Eye (tissue), 1 donor: ENCODE measurements around the gene RIPOR3.
"Not testable (repeated sequence)": the region's sequence is repeated elsewhere in the genome, so short reads cannot be mapped to it uniquely, and the experiment has no call there.

ENCODE experiments used
- DNase-seq: peaks from one replicate; pipeline ENCODE4 v3.0.0-alpha.2; 2015

The RIPOR3 gene

GRCh38 chr20:50701041-50701963 lies 10.0 kb upstream of the RIPOR3 start:
- no peak for DNase-seq

- no peak for DNase-seq
Measured at GRCh38 chr20:50699688-50700087, 8.3 kb upstream of the RIPOR3 start.

GRCh38 chr20:50698255-50698654 lies 6.9 kb upstream of the RIPOR3 start:
- DNase-seq = not testable (repeated sequence)

DNA sequence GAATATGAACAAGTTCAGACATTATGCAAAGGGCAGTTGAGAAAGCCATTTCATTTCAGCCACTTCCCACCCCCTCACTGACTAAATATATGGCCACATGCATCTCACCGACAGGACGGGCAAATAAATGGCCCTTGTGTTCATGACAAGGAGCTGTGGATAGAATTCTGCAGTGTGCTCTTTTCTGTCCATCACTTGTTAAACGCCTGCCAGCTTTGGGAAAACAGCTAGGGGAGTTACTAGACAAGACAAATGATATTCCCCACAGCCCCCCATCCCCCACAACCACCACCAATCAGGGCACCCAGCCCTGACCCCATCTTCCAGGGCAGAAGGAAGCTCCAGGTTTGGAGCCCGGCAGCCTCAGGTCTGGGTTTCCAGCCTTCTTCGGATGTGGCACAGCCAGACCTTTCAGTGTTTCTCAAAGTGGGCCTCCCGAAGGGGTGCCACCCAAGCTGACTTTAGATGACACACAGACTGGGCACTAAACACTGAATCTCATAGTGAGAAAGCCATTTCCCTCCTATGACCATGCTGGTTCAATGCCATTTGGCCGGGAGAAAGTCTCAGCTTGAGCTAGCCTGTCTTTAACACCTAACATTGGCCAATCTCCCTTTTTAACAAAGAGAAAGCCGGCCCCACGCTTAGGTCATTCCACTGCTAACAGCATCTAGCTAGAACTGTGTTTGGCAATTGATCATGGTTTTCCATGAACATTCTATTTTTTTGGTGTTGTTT lies 4.0 kb upstream of the RIPOR3 start:
- DNase-seq = no peak

DNA sequence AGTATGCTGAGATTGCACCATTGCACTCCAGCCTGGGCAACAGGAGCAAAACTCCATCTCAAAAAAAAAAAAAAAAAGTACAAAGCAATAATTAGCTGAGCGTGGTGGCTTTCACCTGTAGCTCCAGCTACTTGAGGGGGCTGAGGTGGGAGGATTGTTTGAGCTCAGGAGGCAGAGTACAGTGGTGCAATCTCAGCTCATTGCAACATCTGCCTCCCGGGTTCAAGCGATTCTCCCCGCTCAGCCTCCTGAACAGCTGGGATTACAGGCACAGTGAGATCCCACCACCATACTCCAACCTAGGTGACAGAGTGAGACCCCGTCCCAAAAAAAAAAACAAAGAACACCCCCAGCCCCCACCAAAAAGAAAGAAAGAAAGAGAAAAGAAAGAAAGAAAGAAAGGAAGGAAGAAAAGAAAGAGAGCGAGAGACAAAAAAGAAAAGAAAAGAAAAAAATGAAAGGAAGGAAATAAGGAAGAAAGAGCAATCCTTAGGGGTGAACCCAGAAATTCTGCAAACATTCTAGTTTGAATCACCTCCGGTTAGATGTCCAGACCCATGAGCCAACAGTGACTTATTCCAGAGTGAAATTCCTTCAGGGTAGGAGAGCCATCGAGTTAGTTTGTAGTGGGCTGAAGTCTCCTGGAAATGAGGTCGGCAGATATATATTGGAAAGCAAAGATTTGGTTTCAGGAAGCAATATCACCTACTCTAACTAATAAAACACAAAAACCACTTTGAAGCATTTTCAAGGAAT lies 3.2 kb upstream of the RIPOR3 start:
- DNase-seq = no peak

DNA sequence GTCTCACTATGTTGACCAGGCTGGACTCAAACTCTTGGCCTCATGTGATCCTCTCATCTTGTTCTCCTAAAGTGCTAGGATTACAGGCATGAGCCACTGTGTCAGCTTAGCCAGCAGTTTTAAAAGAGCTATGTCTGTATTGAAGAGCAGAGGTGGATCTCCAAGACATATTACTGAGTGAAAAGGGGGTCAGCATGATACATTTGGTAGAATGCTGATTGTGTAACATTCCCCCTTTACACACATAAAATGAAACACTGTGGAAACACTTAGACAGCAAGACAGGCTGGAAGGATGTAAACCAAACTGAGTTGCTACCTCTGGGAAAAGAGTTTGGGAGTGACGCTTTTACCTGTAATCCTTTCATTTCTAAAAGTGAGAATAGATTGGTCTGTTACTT lies 1.7 kb upstream of the RIPOR3 start:
- no peak for DNase-seq

DNA sequence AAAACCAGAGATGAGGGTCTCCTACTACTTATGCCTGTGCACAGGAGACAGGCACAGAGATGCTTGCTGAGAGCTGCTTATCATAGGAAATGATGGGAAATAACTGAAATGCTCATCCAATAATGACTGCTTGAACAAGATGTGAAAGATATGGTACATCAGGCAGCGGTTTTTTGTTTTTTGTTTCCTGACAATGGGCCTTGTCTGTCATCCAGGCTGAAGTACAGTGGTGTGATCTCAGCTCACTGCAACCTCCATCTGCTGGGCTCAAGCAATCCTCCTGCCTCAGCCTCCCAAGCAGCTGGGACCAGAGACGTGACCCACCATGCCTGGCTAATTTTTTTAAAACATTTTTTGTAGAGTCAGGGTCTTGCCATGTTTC lies 1.2 kb upstream of the RIPOR3 start:
- DNase-seq = no peak

DNA sequence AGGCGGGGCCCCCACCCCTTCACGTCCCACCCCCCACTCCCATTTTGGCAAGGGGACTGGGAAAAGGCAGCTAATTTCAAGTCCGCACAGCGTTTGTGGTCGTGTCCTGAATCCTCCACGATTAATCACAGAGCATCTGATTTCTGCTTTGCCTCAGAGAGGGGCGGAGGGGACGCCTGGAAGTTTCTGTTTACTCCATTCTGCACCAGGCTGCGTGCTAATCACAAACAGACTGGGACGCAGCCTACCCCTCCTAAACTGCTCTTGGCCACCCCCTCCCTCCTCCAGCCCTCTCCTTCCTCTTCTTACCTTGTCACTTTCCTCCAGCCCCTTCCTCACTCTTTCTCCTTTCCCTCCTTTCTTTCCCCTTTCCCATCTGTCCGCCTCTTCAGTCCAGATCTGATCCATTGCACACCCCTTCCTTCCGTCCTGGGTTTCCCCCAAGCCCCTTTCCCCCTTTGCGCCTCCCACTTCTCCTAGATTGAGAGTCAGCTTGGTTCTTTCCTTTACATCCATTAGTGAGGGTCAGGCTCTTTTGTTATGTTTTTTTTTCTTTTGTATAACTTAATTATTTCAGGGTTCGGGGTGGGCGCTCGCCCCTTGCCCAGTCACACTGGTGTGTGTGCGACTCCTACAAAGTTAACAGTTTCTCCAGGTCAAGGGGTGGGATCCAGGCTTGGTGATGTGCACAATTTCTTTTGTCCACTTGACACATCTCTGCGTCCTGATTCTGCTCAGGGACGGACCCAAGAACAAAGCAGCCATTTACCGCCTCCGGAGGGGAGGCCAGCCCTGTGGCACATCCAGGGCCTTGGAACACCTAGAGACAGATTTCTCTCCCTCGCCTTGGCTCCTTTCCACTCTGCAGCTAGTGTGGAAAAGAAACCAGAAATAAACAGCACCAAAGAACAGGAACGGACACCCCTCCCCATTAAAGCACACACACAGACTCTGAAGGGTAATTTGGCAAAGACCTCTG lies 520 bp upstream of the RIPOR3 start:
- DNase-seq = peak; percentile 76

- DNase-seq = no peak
Measured at GRCh38 chr20:50689864-50690649, 1.3 kb downstream of the RIPOR3 start.

GRCh38 chr20:50688256-50688975 lies 2.9 kb downstream of the RIPOR3 start:
- no peak for DNase-seq

GRCh38 chr20:50686821-50687220 lies 4.5 kb downstream of the RIPOR3 start:
- no peak for DNase-seq

DNA sequence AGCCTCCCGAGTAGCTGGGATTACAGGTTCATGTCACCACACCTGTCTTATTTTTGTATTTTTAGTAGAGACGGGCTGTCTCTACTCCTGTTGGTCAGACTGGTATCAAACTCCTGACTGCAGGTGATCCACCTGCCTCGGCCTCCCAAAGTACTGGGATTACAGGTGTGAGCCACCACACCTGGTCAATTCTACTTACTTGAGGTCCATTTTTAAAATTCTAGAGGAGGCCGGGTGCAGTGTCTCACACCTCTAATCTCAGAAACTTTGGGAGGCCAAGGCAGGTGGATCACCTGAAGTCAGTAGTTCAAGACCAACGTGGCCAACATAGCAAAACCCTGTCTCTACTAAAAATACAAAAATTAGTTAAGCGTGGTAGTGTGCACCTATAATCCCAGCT lies 7.8 kb downstream of the RIPOR3 start:
- no peak for DNase-seq

DNA sequence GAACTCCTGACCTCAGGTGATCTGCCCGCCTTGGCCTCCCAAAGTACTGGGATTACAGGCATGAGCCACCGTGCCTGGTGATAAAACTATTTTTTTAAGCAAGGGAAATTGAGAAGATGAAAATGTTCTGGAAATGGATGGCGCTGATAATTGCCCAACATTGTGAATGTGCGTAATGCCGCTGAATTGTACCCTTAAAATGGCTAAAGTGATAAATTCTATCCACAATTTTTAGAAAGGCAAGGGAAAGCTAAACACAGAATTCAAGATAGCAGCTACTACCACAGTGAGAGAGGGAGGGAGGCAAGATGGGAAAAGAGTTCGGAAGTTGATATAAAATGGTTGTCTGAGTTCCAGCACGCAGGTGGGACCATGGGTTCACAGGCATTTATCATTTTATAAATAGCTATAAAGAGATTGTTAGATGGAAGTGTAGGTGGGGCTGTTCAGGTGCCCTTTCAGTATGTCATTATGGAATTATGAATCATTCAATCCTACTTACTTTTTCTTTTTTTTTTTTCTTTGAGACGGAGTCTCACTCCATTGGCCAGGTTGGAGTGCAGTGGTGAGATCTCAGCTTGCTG lies 8.3 kb downstream of the RIPOR3 start:
- DNase-seq = no peak

DNA sequence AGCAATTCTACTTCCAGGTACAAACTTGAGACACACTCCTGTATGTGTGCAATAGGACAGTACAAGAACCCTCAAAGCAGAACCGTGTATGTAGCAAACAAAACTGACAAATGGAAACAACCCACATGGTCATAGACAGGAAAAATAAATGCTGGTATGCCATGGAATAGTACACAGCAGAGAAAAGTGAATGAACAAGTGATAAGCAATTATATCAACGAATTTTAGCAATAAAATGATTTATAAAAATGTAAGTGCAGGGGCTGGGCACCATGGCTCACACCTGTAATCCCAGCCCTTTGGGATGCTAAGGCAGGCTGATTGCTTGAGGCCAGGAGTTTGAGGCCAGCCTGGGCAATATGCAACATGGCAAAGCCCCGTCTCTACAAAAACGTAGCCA lies 9.3 kb downstream of the RIPOR3 start:
- no peak for DNase-seq

- no peak for DNase-seq
Measured at GRCh38 chr20:50681359-50682064, 9.8 kb downstream of the RIPOR3 start.

- DNase-seq = peak; percentile 77
Measured at GRCh38 chr20:50680105-50680960, 11.0 kb downstream of the RIPOR3 start.

GRCh38 chr20:50679753-50680104 lies 11.6 kb downstream of the RIPOR3 start:
- no peak for DNase-seq

DNA sequence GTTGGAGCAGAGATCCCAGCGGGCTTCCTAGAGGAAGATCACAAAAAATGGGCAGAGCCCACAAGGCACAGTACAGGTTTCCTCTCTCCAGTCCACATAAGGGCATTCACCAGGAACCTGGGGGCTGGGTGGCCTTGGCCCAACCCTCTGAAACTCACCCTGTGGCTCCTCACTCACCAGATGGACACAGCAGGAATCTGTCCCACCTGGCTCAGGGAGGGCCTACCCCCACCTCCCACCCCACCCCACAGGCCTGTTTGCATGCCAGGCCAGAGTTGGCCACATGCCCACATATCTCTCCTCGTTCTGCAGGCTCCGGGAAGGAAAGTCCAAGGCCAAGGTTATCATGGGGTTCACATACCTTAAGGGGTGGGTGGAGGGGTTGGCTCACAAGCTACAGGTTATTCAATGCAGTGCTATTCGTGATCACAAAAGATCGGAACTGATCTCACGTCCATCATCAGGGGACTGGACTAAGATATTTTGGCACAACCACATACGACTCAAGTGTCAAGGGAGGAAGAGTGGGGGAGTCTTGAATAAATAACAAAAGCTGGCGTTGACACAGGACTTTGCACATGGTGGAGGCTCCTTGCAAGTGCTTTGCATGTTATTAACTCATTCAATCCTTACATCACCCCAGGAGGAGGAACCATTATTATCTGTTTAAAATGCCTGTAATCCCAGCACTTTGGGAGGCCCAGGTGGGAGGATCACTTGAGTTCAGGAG lies 13.0 kb downstream of the RIPOR3 start:
- DNase-seq = no peak
